ENCODE measurements around the gene MMP13. TPM values are rescaled to one million over a fixed set of nuclear protein-coding genes. Genes with fewer than 3 reads are reported as not detected.

The MMP13 gene
- total RNA-seq, 1 donor from 2014 or later = not detected

- no peak for DNase-seq
- no peaks in the 10 kb centered on the region for H3K4me1 Mint-ChIP-seq
- H3K27me3 Mint-ChIP-seq = peaks cover 9% of the 10 kb centered on the region
- no peak overlapping the region for H3K4me3 Mint-ChIP-seq
- H3K36me3 Mint-ChIP-seq (ENCODE audit: low read depth) = no peaks in the 10 kb centered on the region
- ChIA-PET CTCF (no interaction called here), POLR2A (no interaction called here)
- ATAC-seq (ENCODE audit: low read depth) = no peak
- intact Hi-C loops (cut with micrococcal nuclease) = no loop called here
- no peak overlapping the region for H3K27ac Mint-ChIP-seq
- TF ChIP-seq CTCF (IDR thresholded peaks at IDR 0.05) = no peak
- H3K9me3 Mint-ChIP-seq = peaks cover 7% of the 10 kb centered on the region
These were observed 55.2 kb downstream of the MMP13 start for GRCh38 chr11:102900346-102900745.

Other genes starting within 250 kb of the MMP13 start
- gene MMP27, start 250.0 kb downstream of the MMP13 start, total RNA-seq = not detected in 2 replicates
- not detected in 2 replicates for gene MMP8, start 230.8 kb downstream of the MMP13 start, total RNA-seq
- not detected in 2 replicates for gene MMP10, start 175.1 kb downstream of the MMP13 start, total RNA-seq
- not detected in 2 replicates for gene MMP1, start 157.6 kb downstream of the MMP13 start, total RNA-seq
- not detected in 2 replicates for gene MMP3, start 112.1 kb downstream of the MMP13 start, total RNA-seq
- not detected in 2 replicates for gene MMP12, start 80.8 kb downstream of the MMP13 start, total RNA-seq
- 20.9 and 21.4 TPM in 2 replicates for gene DCUN1D5, start 136.4 kb upstream of the MMP13 start, total RNA-seq
- gene DYNC2H1, start 153.7 kb upstream of the MMP13 start, total RNA-seq = 2.6 and 3.2 TPM in 2 replicates